Right lung (tissue), 10 donors: Measurements from ENCODE around the gene MTF2. TPM values are rescaled to one million over a fixed set of nuclear protein-coding genes. Genes with fewer than 3 reads are reported as not detected.
"Not testable (repeated sequence)": the region's sequence is repeated elsewhere in the genome, so short reads cannot be mapped to it uniquely, and the experiment has no call there.

Experiments
- DNase-seq, 2 donors: peaks; one replicate each; pipeline ENCODE4 v3.0.0-alpha.2; 2013
- long read RNA-seq, 8 donors: transcript quantifications; one replicate each; lab custom pipeline, GENCODE V29; 2026
- polyA plus RNA-seq, 5 donors: library from polyadenylated mRNA; unstranded; fragments of 120-200 nt; gene quantifications; one replicate each; pipeline versions ENCODE4 v1.2.1 to v1.2.3, GENCODE V29; 2013; ENCODE audit warnings: inconsistent platforms in 1 of 5, low replicate concordance in 1 of 5; ENCODE audit not compliant: insufficient read length in 5 of 5, insufficient read depth in 1 of 5

Gene MTF2
- polyA plus RNA-seq = 10 to 100 TPM; 42.2 to 72.5 (median 59.3) TPM
- long read RNA-seq, donor 1, full-length matches to known transcripts = 8 of 20 reads
- long read RNA-seq, donor 1, partial matches to known transcripts = 12 of 20 reads
- long read RNA-seq, donor 1, other reads (novel, unspliced or antisense) = 0 of 20 reads
- long read RNA-seq, donor 2, full-length matches to known transcripts = 3 of 3 reads
- long read RNA-seq, donor 2, partial matches to known transcripts = 0 of 3 reads
- long read RNA-seq, donor 2, other reads (novel, unspliced or antisense) = 0 of 3 reads
- long read RNA-seq, donor 3, full-length matches to known transcripts = 6 of 6 reads
- long read RNA-seq, donor 3, partial matches to known transcripts = 0 of 6 reads
- long read RNA-seq, donor 3, other reads (novel, unspliced or antisense) = 0 of 6 reads
- long read RNA-seq, donor 4, full-length matches to known transcripts = 5 of 17 reads
- long read RNA-seq, donor 4, partial matches to known transcripts = 12 of 17 reads
- long read RNA-seq, donor 4, other reads (novel, unspliced or antisense) = 0 of 17 reads
- long read RNA-seq, donor 5, full-length matches to known transcripts = 8 of 8 reads
- long read RNA-seq, donor 5, partial matches to known transcripts = 0 of 8 reads
- long read RNA-seq, donor 5, other reads (novel, unspliced or antisense) = 0 of 8 reads
- long read RNA-seq, donor 6, partial matches to known transcripts = 0 of 4 reads
- long read RNA-seq, donor 6, other reads (novel, unspliced or antisense) = 0 of 4 reads
- long read RNA-seq, donor 7, full-length matches to known transcripts = 2 of 2 reads
- long read RNA-seq, donor 7, partial matches to known transcripts = 0 of 2 reads
- long read RNA-seq, donor 7, other reads (novel, unspliced or antisense) = 0 of 2 reads
- long read RNA-seq, donor 8, partial matches to known transcripts = 0 of 1 reads
- long read RNA-seq, donor 8, other reads (novel, unspliced or antisense) = 0 of 1 reads

GRCh38 chr1:93078986-93079654 is at the start of gene MTF2:
Gene MTF2, plus strand, starts transcription at chr1:93079283. Its CDS starts 244 bp downstream, at chr1:93079527.
- peak; percentile 98 to 99 for DNase-seq

DNA sequence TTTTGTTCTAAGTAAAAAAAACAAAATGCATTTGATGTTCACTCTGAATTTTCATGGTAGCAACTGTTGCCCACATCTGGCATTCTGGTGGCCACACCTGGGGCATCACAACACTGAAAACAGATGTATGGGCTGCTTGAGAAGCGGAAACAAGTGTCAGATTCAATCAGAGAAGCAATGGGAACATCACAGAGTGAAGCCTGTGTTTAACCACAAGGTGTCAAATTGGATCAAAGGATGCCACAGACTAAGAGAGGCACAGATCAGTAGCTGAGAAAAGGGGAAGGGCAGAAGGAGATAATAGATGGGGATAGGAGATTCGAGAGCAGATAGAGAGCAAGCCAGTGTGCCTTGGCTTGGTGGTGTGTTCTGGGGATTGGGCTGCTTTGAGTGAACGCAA is 49.8 kb upstream of the MTF2 start:
- no peak for DNase-seq

DNA sequence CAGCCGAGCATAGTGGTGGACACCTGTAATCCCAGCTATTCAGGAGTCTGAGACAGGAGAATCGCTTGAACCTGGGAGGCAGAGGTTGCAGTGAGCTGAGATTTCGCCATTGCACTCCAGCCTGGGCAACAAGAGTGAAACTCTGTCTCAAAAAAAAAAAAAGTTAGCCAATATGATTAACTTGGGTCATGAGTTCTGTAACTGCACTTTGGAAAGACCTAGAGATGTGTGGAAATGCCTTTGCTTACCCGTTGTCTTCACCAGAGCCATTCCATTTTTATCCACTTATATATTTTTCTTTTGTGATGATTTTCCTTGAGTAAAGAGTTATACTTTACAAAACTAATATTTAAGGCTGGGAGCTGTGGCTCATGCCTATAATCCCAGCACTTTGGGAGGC is 48.9 kb upstream of the MTF2 start:
- not testable (repeated sequence) for DNase-seq

GRCh38 chr1:93031711-93032110 is 47.4 kb upstream of the MTF2 start:
- no peak for DNase-seq

DNA sequence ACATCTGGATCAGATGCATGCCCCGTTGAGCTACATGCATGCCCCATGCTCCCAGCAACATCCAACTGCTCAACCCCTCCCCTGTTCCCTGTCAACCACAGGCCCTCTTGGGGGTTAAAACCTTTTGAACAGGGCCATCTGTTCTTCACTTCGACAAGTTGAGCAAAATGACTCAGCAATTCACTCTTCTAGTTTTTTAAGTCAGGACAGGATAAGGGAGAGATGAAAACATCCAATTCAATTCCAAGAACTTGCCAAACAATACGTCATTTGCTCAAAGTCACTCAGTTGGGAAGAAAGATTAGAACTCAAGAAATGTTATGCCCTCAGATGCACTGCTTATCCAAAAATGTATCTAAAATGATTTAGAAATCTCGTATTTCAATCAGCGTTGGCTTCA is 46.1 kb upstream of the MTF2 start:
- DNase-seq = no peak

GRCh38 chr1:93033785-93034184 is 45.3 kb upstream of the MTF2 start:
- DNase-seq = no peak

DNA sequence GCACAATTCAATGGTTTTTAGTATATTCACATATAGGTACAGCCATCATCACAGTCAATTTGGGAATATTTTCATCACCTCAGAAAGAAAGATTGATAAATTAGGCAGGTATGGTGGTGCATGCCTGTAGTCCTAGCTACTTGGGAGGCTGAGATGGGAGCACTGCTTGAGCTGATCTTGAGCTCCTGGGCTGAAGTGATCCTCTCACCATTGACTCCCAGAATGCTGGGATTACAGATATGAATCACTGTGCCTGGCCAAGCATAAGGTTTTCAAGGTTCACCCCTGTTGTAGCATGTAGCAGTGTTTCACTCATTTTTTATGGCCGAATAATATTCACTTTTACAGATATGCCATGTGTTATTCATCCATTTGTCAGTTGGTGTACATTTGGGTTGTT is 44.7 kb upstream of the MTF2 start:
- no peak for DNase-seq

- no peak for DNase-seq
Measured at GRCh38 chr1:93036672-93037071, 42.4 kb upstream of the MTF2 start.

GRCh38 chr1:93042187-93043056 is 36.7 kb upstream of the MTF2 start:
- DNase-seq = no peak

GRCh38 chr1:93043057-93043557 is 36.0 kb upstream of the MTF2 start:
- DNase-seq = no peak

GRCh38 chr1:93047618-93048017 is 31.5 kb upstream of the MTF2 start:
- no peak for DNase-seq

- no peak for DNase-seq
Measured at GRCh38 chr1:93051961-93052360, 27.1 kb upstream of the MTF2 start.

- no peak for DNase-seq
Measured at GRCh38 chr1:93056214-93056613, 22.9 kb upstream of the MTF2 start.

DNA sequence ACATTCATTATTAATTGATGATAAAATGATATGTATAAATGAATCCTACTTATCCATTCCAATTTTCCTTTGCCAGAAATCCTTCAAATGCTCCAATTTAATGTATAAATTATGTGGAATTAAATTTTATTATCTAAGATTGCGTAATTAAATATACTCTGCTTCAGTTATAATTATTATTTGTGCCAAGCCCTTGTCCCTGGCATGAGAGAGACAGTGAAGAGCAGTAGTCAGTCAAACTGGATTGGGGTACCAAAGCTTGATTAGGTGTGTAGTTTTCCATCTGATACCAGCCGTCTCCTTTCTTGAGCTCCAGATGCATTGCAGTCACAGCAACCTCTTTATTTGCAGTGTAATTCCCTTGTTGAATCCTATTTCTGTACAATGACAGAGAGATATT is 22.4 kb upstream of the MTF2 start:
- DNase-seq = no peak

GRCh38 chr1:93061895-93062792 is 16.9 kb upstream of the MTF2 start:
- peak in 1 of 2 donors; percentile 11 for DNase-seq

DNA sequence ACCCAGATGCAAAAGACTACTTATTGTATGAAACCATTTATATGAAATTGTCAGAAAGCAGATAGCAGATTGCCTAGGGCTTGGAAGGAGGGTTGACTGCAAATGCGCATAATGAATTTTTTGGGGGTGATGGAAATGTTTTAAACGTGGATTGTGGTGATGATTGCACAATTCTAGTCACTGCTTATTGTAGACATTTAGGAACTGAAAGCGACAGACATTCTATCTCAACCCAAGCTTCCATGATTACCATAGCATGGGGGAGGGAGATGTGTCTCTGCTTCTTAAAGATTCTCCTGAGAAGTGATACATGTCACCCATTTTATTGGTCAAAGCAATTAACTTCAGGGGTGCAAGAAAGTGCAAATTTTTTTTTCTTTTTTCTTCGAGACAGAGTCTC is 2.8 kb upstream of the MTF2 start:
- no peak for DNase-seq

DNA sequence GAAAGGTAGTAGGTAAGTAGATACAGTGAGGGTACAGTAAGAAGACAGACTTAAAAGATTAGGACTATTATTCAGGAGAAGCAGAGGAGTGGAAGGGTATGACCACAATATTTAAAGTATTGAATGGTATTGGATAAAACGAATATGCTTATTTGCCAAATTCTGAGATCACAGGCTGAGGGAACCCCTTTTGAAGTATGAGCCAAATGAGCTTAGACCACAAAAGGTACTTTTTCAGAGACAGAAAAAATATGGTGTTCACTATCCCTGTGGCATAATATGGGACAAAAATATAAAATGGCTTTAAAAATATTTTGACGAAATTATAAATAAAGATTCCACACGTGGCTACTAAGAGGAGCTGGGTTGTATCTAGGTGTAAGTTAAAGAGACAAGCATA is 880 bp upstream of the MTF2 start:
- no peak for DNase-seq

- DNase-seq = no peak
Measured at GRCh38 chr1:93078638-93078985, 471 bp upstream of the MTF2 start.

DNA sequence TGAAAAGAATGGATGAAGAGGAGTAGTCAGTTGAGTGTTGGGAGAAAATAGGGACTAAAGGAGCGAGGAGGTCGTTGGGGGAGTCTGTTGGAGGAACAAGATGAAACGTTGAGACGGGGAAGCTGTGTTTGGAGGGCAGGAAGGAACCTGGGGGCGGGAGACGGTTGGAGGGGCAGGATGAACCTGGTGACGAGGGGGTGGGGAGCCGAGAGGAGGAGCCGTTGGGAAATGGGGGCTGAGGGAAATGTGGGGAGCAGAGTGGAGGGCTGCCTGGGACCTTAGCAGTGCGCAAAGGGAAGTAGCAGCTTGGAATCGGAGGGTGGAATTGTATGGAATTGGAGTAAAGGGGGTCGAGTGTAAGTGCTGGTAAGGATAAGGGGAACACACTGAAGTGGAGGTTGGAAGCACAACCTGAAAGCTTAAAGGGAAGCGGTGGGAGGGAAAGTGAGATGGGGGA is 630 bp downstream of the MTF2 start:
- DNase-seq = peak in 1 of 2 donors; percentile 51
